ENCODE measurements around the gene ANTXR1.

- no peak for TF ChIP-seq CTCF (IDR thresholded peaks at IDR 0.05; ENCODE audit: borderline replicate concordance, extremely low read depth, low read length, poor library complexity, severe bottlenecking)
- no peak for TF ChIP-seq EZH2 (IDR thresholded peaks at IDR 0.05; ENCODE audit: borderline replicate concordance, low read depth, low read length, severe bottlenecking)
Measured at GRCh38 chr2:69145204-69145603, 132.2 kb downstream of the ANTXR1 start.

Measured in DND-41 (cell line).